Stimulated activated CD8-positive, alpha-beta memory T cell treated with anti-CD3 and anti-CD28 coated beads, Interleukin-4, amount 100 ng/mL, for 48 hours (primary cell): ENCODE measurements around the gene CFAP20DC.
"Not testable (repeated sequence)": the region's sequence is repeated elsewhere in the genome, so short reads cannot be mapped to it uniquely, and the experiment has no call there.

ENCODE experiments used
- DNase-seq: peaks from one replicate; pipeline ENCODE4 v3.0.0-alpha.2; 2020

The CFAP20DC gene

DNA sequence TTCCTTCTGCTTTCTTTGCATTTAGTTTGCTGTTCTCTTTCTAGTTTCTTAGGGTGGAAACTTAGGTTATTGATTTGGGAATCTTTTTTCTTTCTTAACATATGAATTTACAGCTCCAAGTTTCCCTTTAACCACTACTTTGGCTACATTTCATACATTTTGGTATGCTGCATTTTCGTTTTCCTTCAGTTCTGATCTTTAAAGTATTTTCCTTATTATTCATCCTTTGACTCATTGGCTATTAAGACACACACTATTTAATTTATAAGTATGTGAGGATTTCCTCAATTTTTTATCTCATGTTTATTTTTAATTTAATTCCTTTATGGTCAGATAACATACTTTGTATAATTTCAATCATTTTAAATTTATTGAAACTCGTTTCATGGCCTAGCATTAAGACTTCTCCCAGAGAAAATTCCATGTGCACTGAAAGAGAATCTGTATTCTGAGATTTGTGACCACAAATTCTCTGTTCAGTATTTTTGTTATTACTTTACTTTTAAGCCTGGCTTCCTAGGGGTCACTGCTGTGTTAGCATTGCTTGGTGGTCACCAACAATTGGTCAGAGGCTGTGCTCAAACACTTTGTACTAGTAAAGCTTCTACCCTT is 87.7 kb downstream of the CFAP20DC start:
- DNase-seq = no peak

DNA sequence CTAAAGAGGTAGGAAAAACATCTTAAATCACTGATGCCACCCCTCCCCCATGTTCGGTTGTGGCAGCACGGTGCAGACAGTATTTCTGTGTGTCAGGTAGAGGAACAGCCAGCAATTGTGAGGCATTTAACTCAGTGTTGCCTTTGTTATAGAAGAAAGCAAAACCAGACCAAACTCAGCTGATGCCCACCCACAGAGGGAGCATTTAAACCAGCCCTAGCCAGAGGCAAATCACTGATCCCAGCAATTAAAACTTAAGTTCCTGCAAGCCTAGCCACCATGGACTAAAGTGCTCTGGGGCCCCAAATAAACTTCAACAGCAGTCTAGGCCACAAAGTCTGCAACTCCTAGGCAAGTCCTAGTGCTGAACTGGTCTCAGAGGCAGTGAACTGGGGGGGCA is 94.5 kb downstream of the CFAP20DC start:
- no peak for DNase-seq

DNA sequence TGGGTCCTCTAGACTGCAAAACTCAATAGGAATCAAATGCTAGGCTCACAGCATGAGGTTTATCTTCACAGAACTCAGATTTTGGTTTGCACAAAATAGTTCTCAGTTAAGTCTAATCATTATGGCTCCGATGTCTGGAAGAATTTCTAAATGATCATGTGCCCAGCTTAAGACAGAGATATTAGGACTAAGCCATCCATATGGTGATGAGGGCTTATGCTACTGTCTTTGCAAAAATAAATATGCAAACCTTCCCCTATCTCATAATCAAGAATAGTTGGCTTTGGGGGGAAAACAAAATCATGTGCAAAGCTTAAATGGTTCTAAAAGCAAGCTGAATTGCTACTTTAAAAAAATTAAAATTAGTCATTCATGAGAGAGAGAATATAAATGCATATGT is 96.5 kb downstream of the CFAP20DC start:
- no peak for DNase-seq

DNA sequence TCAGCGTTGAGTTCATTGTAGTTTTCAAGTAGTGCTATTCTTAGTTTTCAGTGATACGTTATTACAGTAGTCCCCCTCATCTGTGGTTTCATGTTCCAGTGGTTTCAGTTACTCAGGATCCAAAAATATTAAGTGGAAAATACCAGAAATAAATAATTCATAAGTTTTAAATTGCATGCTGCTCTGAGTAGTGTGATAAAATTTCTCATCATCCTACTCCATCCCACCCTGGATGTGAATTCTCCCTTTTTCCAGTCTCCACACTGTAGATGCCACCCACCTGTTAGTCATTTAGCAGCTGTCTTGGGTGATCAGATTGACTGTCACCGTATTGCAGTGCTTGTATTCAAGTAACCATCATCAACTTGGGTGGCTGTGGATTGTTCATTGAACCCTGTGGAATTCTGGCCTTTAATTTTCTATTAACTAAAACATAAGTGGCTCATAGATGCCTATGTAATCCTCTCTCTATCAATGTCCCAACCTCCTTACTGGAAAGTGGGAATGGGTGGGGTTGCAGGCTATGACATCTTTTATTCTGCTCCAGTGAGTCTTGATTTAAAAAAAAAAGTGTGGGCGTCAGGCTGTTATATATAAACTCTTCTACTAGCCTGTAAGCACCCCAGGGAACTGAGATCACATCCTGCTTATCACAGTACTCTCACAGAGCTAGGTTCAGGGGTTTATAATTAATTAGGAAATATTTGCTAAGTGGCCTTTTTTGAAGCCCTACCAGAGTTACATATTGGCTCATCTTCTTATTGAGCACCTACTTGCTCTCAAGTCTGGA is 97.5 kb downstream of the CFAP20DC start:
- no peak for DNase-seq

DNA sequence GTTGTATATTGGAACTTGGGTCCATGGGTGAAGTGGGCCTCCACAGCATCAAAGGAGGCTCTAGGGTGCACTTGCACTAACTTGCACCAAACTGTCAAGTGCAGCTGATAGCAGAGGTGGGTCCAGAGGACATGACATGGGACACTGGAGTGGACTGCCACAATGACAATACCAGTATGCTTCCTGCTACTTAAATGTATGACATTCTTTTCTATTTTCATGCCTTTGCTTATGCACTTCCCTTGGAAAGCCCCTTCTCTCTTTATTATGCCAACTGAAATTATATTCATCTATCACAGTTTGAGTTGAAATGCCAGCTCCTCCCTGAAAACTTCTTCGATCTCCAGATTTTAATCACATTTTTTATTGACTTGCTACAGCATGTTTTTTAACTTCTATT is 101.8 kb downstream of the CFAP20DC start:
- no peak for DNase-seq

DNA sequence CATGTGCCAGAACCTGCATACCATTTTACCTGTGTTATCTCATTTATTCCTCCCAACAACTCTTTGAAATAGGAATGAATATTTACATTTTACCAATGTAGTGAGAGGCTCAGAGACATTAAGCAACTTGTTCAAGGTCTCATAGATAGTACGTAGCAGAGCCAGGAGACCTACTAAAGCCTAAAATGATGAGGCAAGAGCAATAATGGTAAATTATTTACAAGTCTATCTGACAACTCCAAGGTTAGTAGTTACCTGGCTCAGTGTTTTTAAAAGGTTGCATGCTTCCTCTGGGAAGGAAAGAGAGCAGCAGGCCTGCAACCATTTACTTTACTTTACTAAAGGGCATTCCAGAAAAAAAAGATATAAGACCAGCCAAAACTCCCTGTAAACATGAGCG is 103.0 kb downstream of the CFAP20DC start:
- DNase-seq = no peak

DNA sequence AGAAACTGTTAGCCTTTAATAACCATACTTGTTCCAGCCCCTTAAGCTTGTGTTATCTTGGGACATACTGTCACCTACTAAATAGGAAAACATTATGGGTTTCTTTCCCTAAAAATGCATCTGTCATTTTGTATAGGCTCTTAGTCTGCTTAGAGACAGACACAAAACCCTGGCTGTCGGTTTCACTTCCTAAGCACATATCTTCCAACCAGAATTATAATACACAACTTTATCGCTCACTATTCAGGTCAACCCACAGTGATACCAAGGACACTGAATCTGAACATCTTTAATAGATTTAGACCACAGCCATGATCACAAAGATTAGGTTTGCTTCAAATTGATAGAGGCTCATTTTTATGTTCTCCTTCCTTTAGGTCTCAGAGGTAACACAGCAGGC is 111.8 kb downstream of the CFAP20DC start:
- no peak for DNase-seq

DNA sequence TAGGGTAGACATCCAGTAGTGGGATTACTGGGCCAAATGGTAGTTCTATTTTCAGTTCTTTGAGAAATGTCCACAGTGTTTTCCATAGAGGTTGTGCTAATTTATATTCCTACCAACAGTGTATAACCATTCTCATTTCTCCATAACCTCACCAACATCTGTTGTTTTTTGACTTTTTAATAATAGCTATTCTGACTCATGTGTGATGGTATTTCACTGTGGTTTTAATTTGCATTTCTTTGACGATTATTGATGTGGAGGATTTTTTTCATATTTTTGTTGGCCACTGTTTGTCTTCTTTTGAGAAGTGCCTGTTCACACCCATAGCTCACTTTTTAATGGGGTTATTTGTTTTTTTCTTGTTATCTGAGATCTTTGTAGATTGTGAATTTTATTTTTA is 125.2 kb downstream of the CFAP20DC start:
- DNase-seq = no peak

DNA sequence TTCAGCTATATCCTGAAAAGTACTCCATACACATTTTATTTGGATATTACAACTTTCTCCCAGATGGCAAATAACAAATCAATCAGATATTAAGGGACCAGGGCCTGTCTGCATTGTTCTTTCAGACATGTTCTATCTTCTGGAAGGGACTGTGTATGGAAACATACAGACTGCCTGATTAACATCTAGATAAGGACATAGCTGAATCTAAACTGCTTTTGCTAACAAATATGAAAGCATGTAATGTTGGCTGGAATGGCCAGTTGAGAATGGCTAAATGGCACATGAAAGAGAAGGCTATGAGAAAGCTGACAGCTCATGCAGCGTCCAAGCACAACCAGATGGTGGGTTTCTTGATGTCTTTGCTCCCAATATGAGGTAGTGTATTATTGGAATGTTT is 149.4 kb downstream of the CFAP20DC start:
- DNase-seq = no peak

DNA sequence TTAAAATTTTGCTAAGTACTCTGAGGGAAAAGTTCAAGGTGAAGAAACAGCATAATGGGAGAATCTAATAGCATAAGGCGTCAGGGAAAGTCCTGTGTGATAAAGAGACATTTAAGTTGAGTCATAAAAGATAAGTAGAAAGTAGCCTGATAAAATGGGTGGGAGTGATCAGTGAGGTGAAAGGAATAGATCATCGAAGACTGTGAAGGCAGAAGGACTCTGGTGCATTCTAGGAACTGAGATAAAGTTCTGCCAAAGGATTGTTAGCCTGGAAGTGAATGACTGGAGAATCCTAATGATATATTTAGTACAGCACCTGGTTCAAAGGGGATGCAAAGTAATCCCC is 149.9 kb downstream of the CFAP20DC start:
- no peak for DNase-seq

DNA sequence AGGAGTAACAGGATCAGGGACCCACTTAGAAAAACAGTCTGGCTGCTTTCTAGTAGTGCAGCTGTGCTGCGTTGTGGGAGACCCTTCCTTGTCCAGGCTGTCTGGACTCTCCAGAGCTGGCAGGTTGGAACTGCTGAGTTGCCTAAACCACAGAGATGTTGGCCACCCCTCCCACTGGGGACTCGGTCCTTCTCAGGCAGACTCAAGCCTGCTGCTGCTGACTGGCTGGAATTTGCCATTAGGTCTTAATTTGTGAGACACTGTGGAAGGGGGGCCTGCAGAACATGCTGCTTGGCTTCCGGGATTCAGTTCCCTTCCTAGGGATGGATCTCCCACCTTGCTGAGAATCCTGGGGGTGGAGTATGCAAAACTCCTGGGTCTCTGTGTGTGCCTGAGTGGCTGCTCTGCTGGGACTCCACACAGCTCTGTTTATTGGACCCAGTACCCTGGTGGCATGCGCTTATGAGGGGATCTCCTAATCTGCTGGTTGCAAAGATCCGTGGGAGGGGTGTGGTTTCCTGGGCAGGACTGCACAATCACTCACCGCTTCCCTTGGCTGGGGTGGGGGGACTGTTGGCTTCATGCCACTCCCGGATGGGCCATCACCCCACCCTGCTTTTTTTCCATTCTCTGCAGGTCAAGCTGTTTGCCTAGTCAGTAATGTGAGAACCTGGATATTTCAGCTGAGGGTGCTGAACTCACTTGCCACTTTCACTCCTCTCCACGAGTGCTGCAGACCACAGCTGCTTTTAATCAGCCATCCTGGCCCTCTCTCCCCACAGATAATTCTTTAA is 150.5 kb downstream of the CFAP20DC start:
- peak; percentile 73 for DNase-seq

DNA sequence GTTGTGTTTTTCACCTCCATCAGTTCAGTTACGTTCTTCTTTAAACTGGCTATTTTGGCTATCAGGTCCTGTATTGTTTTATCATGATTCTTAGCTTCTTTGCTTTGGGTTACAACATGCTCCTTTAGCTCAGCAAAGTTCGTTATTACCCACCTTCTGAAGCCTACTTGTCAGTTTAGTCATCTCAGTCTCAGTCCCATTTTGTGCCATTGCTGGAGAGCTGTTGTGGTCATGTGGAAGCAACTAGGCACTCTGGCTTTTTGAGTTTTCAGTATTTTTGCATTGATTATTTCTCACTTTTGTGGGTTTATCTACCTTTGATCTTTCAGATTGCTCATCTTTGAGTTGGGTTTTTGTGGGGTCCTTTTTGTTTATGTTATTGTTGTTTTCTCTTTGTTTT is 151.3 kb downstream of the CFAP20DC start:
- no peak for DNase-seq

DNA sequence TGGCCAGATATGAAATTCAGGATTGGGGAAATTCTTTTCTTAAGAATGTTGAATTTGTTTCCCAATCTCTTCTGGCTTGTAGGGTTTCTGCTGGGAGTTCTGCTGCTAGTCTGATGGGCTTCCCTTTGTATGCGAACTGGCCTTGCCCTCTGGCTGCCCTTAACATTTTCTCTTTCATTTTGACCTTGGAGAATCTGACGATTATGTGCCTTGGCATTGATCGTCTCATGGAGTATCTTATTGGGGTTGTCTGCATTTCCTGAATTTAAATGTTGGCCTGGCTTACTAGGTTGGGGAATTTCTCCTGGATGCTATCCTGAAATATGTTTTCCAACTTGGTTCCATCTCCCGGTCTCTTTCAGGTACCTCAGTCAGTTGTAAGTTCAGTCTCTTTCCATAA is 152.2 kb downstream of the CFAP20DC start:
- no peak for DNase-seq

DNA sequence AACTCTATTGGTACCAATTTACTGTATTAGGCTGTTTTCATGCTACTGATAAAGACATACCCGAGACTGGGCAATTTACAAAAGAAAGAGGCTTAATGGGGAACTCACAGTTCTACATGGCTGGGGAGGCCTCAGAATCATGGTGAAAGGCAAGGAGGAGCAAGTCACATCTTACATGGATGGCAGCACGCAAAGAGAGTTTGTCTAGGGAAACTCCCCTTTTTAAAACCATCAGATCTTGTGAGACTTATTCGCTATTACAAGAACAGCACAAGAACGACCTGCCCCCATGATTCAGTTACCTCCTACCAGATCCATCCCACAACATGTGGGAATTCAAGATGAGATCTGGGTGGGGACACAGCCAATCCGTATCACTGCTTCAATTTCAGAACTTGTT is 154.1 kb downstream of the CFAP20DC start:
- not testable (repeated sequence) for DNase-seq

DNA sequence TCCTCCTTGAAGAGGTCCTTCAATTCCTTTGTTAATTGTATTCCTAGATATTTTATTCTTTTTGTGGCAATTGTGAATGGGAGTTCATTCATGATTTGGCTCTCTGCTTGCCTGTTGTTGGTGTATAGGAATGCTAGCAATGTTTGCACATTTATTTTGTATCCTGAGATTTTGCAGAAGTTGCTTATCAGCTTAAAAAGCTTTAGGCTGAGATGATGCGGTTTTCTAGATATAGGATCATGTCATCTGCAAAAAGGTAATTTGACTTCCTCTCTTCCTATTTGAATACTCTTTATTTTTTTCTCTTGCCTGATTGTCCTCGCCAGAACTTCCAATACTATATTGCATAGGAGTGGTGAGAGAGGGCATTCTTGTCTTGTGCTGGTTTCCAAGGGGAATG is 157.3 kb downstream of the CFAP20DC start:
- DNase-seq = not testable (repeated sequence)

DNA sequence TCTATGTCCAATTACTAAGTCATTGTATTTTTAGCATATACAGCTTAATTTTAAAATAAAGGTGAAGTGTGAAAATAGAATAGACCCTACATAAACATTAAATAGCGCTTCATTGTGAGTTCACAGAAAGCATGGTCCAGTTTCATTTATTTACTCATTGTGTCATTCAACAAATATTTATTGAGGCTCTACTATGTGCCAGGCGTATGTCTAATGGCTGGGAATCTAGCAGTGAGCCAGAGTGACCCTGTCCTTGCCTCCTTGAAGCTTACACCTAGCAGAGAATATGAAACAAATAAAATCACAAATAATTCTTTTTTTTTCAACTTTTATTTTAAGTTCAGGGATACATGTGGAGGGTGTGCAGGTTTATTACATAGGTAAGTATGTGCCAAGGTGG is 161.7 kb downstream of the CFAP20DC start:
- DNase-seq = no peak

DNA sequence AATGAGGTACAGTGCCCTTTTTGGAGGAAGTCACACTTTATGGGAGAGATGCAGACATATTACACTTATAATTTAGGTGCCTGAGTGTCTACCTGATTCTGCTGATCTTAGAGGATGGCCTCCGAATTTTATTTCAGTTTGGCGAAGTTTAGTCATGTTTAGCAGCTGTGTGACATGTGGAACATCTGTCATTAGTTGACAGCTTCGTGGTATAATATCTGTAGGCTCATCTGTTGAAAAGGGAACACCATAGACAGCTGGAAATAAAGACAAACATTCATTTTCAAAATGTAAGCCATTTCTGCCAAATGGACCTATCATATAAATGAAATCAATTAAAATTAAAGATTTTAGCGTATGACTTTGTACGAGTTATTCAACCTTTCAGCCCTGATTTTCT is 165.4 kb downstream of the CFAP20DC start:
- no peak for DNase-seq

DNA sequence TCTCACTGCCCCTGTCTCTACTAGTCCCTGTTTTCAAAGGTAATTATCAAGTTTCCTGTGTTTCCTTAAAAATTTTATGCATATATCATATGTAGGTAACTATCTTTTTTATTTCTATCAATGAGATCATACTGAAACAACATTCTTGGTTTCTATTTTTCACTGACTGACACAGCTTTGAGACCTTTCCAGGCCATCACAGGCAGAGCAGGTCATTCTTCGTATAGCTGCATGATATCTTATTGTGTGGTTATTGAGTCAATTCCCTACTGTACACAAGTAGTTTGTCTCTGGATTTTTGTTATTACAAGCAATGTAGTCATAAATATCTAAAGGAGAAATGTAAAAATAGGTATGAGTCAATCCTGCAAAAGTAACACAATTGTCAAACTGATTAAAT is 169.6 kb downstream of the CFAP20DC start:
- DNase-seq = no peak

DNA sequence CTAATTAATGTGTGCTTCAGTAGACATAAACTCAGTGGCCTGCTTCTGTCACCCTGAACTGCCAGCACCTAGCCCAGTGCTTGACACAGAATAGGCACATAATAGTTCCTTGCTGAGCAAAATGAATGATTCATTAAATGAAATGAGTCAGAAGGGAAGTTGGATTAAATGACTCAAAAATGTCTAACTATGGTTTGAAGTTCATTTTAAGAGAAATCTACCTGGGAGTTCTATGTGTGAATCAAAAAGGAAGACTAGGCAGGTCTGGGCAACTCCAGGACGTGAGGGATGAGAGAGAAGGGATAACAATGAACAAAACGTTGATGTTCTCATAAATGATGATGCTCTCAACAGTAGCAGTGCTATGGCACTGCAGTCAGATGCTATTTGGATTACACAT is 175.0 kb downstream of the CFAP20DC start:
- no peak for DNase-seq

DNA sequence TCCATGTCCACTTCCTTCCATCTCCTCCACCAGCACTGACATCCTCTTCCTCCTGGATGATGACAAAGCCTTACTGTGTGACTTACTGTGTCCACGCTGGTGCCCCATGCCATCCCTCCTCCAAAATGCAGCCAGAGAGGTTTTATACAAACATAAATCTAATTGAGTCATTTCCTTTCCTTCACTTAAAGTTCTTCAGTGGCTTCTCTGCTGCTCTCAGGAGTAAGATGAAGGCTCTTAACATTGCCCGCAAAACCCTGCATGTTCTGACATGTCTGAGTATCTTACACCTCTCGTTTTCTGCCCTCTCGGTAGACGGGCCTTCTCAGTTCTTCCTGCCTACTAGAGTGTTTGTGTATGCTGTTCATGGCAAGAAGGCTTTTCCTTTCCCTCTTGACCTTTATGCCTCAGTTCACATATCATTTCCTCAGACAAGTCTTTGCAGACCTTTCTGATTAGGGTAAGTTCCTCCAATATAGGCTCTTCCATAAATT is 175.5 kb downstream of the CFAP20DC start:
- DNase-seq = no peak

DNA sequence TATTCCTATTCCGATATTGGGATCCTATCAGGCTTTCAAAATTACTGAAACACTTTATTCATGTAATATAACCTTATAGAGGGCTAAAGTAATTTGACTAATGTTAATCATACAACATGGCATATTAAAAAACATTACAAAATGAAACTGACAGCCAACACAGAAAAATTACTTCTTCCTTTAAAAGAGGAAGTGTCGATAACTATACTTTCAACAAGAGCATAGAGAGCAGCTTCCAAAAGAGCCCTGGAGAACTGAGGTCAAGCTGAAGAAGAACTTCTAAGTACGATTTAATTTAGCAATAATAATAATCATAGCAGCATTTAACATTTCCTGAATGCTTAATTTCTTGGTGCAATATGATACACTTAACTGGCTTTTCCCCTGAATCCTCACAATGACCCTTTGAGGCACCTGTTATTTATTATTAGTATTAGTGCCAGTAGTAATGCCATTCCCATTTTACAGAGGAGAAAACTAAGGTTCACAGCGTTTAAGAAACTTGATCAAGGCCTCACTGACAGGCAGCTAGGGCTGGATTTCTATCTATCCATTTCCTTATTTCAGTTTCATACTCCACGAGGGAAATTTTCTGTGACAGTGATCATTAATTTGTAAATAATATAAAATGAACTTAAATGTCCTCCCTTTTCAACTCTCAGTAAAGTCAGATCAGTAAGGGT is 181.6 kb downstream of the CFAP20DC start:
- no peak for DNase-seq

DNA sequence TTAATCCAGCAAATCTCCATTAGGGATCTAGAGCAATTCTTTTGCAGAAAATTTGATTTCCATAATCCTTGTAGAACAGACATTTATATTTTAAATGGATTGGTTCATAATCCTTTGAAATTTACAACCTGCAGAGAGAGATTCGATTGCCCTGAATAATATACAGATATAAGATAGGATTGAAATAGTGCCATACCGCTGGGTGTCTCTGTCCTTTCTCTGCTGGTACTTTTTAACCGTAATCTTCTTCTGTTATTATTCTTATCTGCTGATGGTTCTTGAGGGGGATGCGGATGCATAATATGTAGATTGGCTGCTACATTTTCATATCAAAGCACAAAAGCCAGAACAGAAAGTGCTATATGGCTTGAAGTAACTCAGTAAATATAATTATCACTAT is 182.2 kb downstream of the CFAP20DC start:
- DNase-seq = no peak

DNA sequence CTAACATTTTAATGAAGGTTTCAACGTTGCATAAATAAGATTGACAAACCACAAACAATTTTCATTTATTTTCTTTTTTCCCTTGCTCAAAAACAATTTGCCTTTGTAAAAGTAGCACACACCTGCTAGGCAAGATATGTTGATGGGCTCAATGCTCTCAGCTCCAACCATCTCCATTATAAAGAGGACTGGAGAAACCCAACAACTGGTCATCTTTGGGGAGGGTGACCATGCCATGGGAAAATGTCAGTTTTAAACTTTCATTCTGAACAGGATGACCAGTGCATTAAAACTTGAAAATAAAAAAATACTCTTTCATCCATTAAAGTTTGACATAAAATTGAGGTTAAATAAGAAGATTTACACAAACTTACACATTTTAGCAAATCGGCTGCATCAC is 183.7 kb downstream of the CFAP20DC start:
- no peak for DNase-seq
